ENCODE measurements around the gene TLE4. TPM values are rescaled to one million over a fixed set of nuclear protein-coding genes. Genes with fewer than 3 reads are reported as not detected.

The TLE4 gene
- total RNA-seq, 4 donors from 2014 or later: 30.5 to 66.2 (median 46.4) TPM

DNA sequence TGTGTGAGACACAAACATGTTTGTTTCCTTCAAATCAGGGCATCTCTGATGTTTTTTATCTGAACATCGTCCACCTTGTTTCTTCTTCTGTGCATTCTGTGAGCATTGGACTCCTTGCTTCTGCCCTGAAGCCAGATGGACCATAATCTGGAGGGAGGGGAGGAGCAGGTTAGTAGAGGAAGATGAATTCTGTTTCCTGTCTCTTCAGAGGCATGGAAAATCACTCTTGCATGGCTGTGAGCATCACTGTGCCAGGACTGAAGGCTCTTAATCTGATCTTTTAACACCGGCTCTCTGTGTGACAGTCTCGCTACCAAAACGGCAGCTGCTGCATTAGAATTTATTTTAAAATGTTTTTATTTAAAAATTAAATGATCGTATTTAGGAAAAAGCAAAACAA is 43.3 kb downstream of the TLE4 start:
- H3K27ac ChIP-seq: no peak overlapping the region
- ATAC-seq: no peak
- 59 to 62% methylated on average over 2 to 5 of the region's 5 CpGs for WGBS, 2 donors (ENCODE audit: low coverage in 1 of 2)
- H3K36me3 ChIP-seq: no peaks in the 10 kb centered on the region
- peaks cover 13 to 81% (median 19%) of the 10 kb centered on the region in 3 donors for H3K4me1 ChIP-seq
- TF ChIP-seq, protein P1, sequence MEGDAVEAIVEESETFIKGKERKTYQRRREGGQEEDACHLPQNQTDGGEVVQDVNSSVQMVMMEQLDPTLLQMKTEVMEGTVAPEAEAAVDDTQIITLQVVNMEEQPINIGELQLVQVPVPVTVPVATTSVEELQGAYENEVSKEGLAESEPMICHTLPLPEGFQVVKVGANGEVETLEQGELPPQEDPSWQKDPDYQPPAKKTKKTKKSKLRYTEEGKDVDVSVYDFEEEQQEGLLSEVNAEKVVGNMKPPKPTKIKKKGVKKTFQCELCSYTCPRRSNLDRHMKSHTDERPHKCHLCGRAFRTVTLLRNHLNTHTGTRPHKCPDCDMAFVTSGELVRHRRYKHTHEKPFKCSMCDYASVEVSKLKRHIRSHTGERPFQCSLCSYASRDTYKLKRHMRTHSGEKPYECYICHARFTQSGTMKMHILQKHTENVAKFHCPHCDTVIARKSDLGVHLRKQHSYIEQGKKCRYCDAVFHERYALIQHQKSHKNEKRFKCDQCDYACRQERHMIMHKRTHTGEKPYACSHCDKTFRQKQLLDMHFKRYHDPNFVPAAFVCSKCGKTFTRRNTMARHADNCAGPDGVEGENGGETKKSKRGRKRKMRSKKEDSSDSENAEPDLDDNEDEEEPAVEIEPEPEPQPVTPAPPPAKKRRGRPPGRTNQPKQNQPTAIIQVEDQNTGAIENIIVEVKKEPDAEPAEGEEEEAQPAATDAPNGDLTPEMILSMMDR (IDR thresholded peaks at IDR 0.05): no peak
- TF ChIP-seq EP300 (IDR thresholded peaks at IDR 0.05) (no peak), POLR2AphosphoS5 (IDR thresholded peaks at IDR 0.05) (no peak), POLR2A (IDR thresholded peaks at IDR 0.05) (no peak)
- no peaks in the 10 kb centered on the region for H3K9me3 ChIP-seq
- no peaks in the 10 kb centered on the region for H3K27me3 ChIP-seq
- H3K4me3 ChIP-seq: no peak overlapping the region

DNA sequence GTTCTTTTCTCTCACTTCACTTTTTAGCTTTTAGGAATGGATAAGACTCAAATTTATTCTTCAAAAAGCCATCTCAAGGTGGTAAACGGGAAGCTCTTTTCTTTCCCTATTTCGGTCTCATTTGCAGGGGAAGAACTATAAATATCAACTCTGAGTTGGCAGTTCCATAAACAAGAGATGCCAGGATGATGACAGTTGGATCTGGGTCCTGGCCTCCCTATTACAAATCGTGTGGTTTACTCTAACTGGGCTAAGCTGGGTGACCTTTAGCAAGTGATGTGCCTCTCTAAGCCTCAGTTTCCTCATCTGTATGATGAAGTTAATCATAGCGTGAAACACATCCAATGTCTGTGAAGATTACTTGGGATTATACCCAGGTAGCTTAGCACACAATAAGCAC is 44.2 kb downstream of the TLE4 start:
- TF ChIP-seq EP300 (IDR thresholded peaks at IDR 0.05) (no peak), POLR2AphosphoS5 (IDR thresholded peaks at IDR 0.05) (peak; percentile 61)
- Histone ChIP-seq H3K4me3 (no peak overlapping the region), H3K27ac (peak overlapping the region in 3 of 4 donors; percentile 1 to 56 (median 33)), H3K27me3 (no peaks in the 10 kb centered on the region), H3K9me3 (no peaks in the 10 kb centered on the region), H3K36me3 (no peaks in the 10 kb centered on the region), H3K4me1 (peaks cover 9 to 78% (median 17%) of the 10 kb centered on the region in 3 donors)
- ATAC-seq: no peak
- WGBS, 2 donors (ENCODE audit: low coverage in 1 of 2): 33 to 49% methylated on average over 1 to 4 of the region's 4 CpGs

DNA sequence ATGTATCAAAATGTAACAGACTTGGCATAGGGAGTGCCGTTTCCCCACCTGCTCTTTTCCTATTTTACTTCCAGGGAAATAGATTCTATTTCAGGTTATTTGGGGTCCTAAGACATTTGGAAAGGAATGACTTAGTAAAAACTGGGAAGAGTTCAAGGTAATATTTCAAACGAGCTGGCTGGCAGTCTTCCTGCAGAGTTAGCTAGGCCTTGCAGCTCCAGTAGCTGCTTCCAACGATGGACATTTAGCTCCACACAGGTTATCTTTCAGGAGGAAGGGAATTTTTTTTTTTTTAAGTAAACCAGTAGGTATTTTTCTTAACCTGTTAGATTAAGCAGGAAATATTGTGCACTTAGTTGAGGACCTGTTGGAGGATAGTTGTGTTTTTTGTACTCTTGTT is 45.2 kb downstream of the TLE4 start:
- peak overlapping the region in 3 of 4 donors; percentile 9 to 56 (median 13) for H3K27ac ChIP-seq
- H3K4me3 ChIP-seq: no peak overlapping the region
- no peaks in the 10 kb centered on the region for H3K36me3 ChIP-seq
- H3K4me1 ChIP-seq: peaks cover 6 to 68% (median 12%) of the 10 kb centered on the region in 3 donors
- ATAC-seq: no peak
- H3K9me3 ChIP-seq: no peaks in the 10 kb centered on the region
- 37 to 53% methylated on average over 2 to 3 of the region's 3 CpGs for WGBS, 2 donors (ENCODE audit: low coverage in 1 of 2)
- no peak for TF ChIP-seq POLR2A (IDR thresholded peaks at IDR 0.05)
- TF ChIP-seq EP300 (IDR thresholded peaks at IDR 0.05): no peak
- no peak for TF ChIP-seq POLR2AphosphoS5 (IDR thresholded peaks at IDR 0.05)
- TF ChIP-seq, protein P1 (IDR thresholded peaks at IDR 0.05): no peak
- no peaks in the 10 kb centered on the region for H3K27me3 ChIP-seq

DNA sequence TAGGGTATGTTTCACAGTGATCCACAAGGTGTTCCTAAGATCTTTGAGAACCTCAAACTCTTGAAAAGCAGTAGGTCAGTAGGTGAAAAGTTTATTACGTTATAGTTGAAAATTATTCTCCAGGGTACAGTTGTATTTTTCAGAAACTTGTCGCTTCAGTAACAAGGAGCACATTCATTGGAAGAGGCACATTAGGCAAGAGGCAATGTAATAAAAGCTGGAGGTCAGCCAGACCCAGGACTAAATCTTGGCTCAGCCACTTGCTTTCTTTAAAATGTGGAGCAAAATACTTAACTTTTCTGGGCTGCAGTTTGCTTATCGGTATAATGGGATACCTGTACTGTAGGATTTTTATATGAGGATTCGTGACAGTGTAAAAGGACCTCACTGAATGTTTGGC is 45.6 kb downstream of the TLE4 start:
- Histone ChIP-seq H3K9me3 (no peaks in the 10 kb centered on the region), H3K27me3 (no peaks in the 10 kb centered on the region), H3K4me1 (peaks cover 4 to 64% (median 8%) of the 10 kb centered on the region in 3 donors), H3K36me3 (no peaks in the 10 kb centered on the region), H3K4me3 (no peak overlapping the region), H3K27ac (peak overlapping the region in 2 of 4 donors; percentile 13 to 56)
- WGBS, 2 donors (ENCODE audit: low coverage in 1 of 2): 21 to 23% methylated on average over 3 to 4 of the region's 4 CpGs
- peak; percentile 48 for ATAC-seq
- no peak for TF ChIP-seq EP300 (IDR thresholded peaks at IDR 0.05)
- TF ChIP-seq, protein P1 (IDR thresholded peaks at IDR 0.05): no peak
- peak; percentile 68 for TF ChIP-seq POLR2AphosphoS5 (IDR thresholded peaks at IDR 0.05)
- TF ChIP-seq POLR2A (IDR thresholded peaks at IDR 0.05): no peak

DNA sequence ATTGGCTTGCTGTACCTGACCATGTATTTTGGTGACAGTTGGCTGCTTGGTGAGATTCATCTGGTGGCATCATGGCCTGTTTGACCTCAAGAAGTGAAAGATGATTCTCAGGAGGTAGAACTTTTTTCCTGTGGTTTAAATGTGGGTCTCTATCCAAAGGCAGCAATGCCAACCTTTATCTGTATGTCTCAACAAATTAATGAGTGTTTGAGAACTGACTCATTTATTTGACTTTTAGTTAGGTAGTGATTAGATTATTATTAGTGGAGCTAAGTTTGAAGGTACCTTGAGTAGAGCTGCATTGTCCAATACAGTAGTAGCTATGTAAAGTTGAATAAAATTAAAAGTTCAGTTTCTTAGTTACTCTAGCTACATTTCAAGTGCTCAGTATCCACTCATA is 48.2 kb downstream of the TLE4 start:
- no peak for ATAC-seq
- no peak overlapping the region for H3K4me3 ChIP-seq
- TF ChIP-seq POLR2A (IDR thresholded peaks at IDR 0.05) (no peak), EP300 (IDR thresholded peaks at IDR 0.05) (no peak), POLR2AphosphoS5 (IDR thresholded peaks at IDR 0.05) (no peak)
- TF ChIP-seq, protein P1 (IDR thresholded peaks at IDR 0.05): no peak
- H3K9me3 ChIP-seq: no peaks in the 10 kb centered on the region
- no peak overlapping the region for H3K27ac ChIP-seq
- H3K27me3 ChIP-seq: no peaks in the 10 kb centered on the region
- no peaks in the 10 kb centered on the region for H3K36me3 ChIP-seq
- peaks cover 4 to 48% (median 5%) of the 10 kb centered on the region in 3 donors for H3K4me1 ChIP-seq
